Endodermal cell (in vitro differentiated cells): ENCODE data around the gene RASGEF1B. TPM values are rescaled to one million over a fixed set of nuclear protein-coding genes. Genes with fewer than 3 reads are reported as not detected.

ENCODE experiments used
- DNase-seq: peaks from one replicate; pipeline ENCODE4 v3.0.0-alpha.2; 2017
- H3K27ac ChIP-seq: 2 replicates; pipeline ENCODE4 v1.5.1; 2013; ENCODE audit warnings: mild to moderate bottlenecking, low read depth, low read length, moderate library complexity
- H3K27me3 ChIP-seq: 2 replicates; pipeline ENCODE4 v1.6.1; 2013; ENCODE audit warnings: mild to moderate bottlenecking, low read length, moderate library complexity; ENCODE audit not compliant: insufficient read depth, control insufficient read depth, poor library complexity, severe bottlenecking
- H3K36me3 ChIP-seq: 2 replicates; pipeline ENCODE4 v1.7.0; 2013; ENCODE audit warnings: mild to moderate bottlenecking, low read length, moderate library complexity; ENCODE audit not compliant: control insufficient read depth, insufficient read depth
- H3K4me1 ChIP-seq: one replicate; pipeline ENCODE4 v1.7.0; 2013; ENCODE audit warnings: low read length; ENCODE audit not compliant: control insufficient read depth, insufficient read depth
- H3K4me3 ChIP-seq: 2 replicates; pipeline ENCODE4 v1.5.1; 2013; ENCODE audit warnings: mild to moderate bottlenecking, low read length, moderate library complexity
- H3K9ac ChIP-seq: 2 replicates; pipeline ENCODE4 v1.6.1; 2013; ENCODE audit warnings: mild to moderate bottlenecking, low read length, moderate library complexity; ENCODE audit not compliant: poor library complexity, severe bottlenecking; ENCODE audit errors: extremely low read depth
- H3K9me3 ChIP-seq: 2 replicates; pipeline ENCODE4 v1.6.1; 2013; ENCODE audit warnings: mild to moderate bottlenecking, low read length, moderate library complexity; ENCODE audit not compliant: control insufficient read depth
- H3K27ac Mint-ChIP-seq: 2 replicates; pipeline ENCODE4 v1.8.0; 2020; ENCODE audit warnings: mixed read lengths
- H3K27me3 Mint-ChIP-seq: 2 replicates; pipeline ENCODE4 v1.8.0; 2021; ENCODE audit warnings: mild to moderate bottlenecking, mixed read lengths; ENCODE audit not compliant: insufficient read depth
- H3K36me3 Mint-ChIP-seq: 2 replicates; pipeline ENCODE4 v1.8.0; 2020; ENCODE audit warnings: low read depth, mixed read lengths
- H3K4me1 Mint-ChIP-seq: 2 replicates; pipeline ENCODE4 v1.8.0; 2020; ENCODE audit warnings: mixed read lengths
- H3K4me3 Mint-ChIP-seq: 2 replicates; pipeline ENCODE4 v1.8.0; 2020; ENCODE audit warnings: mild to moderate bottlenecking, moderate library complexity, mixed read lengths
- H3K9me3 Mint-ChIP-seq: 2 replicates; pipeline ENCODE4 v1.8.0; 2020; ENCODE audit warnings: mild to moderate bottlenecking, mixed read lengths
- WGBS, 2 experiments: methylation state at CpG; one replicate each; pipeline versions ENCODE4 v1.1.5 to v1.1.7; 2013; ENCODE audit warnings: missing lambda C conversion rate in 2 of 2, mixed read lengths in 1 of 2; ENCODE audit not compliant: insufficient coverage in 1 of 2, insufficient read length in 1 of 2; 5-methylcytosine and 5-hydroxymethylcytosine counted together
- total RNA-seq, 2 donors: library from RNA; stranded (reverse); fragmentation: NEBNext Ultra II Directional in 1 of 2; extraction: Animal tissue kit (Norgen Biotek cat#: 25700) in 1 of 2; gene quantifications; 2 replicates in 1 of 2; 3 replicates in 1 of 2; pipeline ENCODE4 v1.2.1, GENCODE V29; 2021
- TF ChIP-seq, protein P1 (sequence below): fragments of 200-600 bp; sonication (generic); conservative IDR thresholded peaks from 2 replicates; pipeline ENCODE4 v1.5.0; 2021; ENCODE audit warnings: antibody characterized with exemption, mild to moderate bottlenecking

The RASGEF1B gene
- total RNA-seq, 2 donors from 2014 or later = 15.3 to 26.7 TPM

GRCh38 chr4:81398379-81398778, 73.3 kb downstream of the RASGEF1B start:
- Histone ChIP-seq H3K36me3 (no peaks in the 10 kb centered on the region), H3K9me3 (no peaks in the 10 kb centered on the region), H3K27me3 (no peaks in the 10 kb centered on the region), H3K4me1 (no peaks in the 10 kb centered on the region), H3K27ac (no peak overlapping the region), H3K4me3 (no peak overlapping the region), H3K9ac (no peak overlapping the region)
- no peaks in the 10 kb centered on the region for H3K4me1 Mint-ChIP-seq
- H3K27ac Mint-ChIP-seq = no peak overlapping the region
- WGBS, 2 experiments = 91 to 96% methylated on average over 4 of the region's 4 CpGs
- no peaks in the 10 kb centered on the region for H3K9me3 Mint-ChIP-seq
- no peak for DNase-seq
- H3K27me3 Mint-ChIP-seq = no peaks in the 10 kb centered on the region
- H3K36me3 Mint-ChIP-seq = no peaks in the 10 kb centered on the region
- no peak overlapping the region for H3K4me3 Mint-ChIP-seq
- TF ChIP-seq, protein P1, sequence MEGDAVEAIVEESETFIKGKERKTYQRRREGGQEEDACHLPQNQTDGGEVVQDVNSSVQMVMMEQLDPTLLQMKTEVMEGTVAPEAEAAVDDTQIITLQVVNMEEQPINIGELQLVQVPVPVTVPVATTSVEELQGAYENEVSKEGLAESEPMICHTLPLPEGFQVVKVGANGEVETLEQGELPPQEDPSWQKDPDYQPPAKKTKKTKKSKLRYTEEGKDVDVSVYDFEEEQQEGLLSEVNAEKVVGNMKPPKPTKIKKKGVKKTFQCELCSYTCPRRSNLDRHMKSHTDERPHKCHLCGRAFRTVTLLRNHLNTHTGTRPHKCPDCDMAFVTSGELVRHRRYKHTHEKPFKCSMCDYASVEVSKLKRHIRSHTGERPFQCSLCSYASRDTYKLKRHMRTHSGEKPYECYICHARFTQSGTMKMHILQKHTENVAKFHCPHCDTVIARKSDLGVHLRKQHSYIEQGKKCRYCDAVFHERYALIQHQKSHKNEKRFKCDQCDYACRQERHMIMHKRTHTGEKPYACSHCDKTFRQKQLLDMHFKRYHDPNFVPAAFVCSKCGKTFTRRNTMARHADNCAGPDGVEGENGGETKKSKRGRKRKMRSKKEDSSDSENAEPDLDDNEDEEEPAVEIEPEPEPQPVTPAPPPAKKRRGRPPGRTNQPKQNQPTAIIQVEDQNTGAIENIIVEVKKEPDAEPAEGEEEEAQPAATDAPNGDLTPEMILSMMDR = no peak

DNA sequence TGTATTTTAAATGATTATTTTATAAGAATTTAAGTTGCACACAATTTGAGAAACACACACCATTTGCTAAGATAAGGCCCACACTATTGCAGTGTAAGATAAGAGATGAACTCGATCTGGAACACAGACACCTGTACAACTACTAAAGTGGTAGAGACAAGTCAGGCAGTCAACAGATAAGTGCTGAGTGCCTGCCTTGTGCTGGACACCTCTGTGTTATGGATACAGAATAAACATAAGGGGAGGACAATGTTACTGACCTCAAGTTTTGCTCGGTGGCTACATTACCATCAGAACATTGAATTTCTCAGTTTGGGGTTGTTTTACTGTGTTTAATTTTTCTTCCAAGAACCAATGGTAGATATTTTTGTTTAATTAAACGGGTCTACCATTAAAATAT, 74.1 kb downstream of the RASGEF1B start:
- no peaks in the 10 kb centered on the region for H3K27me3 Mint-ChIP-seq
- 86 to 100% methylated on average over 1 to 3 of the region's 3 CpGs for WGBS, 2 experiments
- no peaks in the 10 kb centered on the region for H3K9me3 Mint-ChIP-seq
- no peak overlapping the region for H3K4me3 Mint-ChIP-seq
- H3K27me3 ChIP-seq = no peaks in the 10 kb centered on the region
- TF ChIP-seq, protein P1 = no peak
- no peak overlapping the region for H3K27ac ChIP-seq
- H3K4me1 ChIP-seq = no peaks in the 10 kb centered on the region
- H3K9ac ChIP-seq = no peak overlapping the region
- H3K4me1 Mint-ChIP-seq = no peaks in the 10 kb centered on the region
- H3K36me3 Mint-ChIP-seq = no peaks in the 10 kb centered on the region
- H3K9me3 ChIP-seq = no peaks in the 10 kb centered on the region
- H3K36me3 ChIP-seq = no peaks in the 10 kb centered on the region
- no peak overlapping the region for H3K27ac Mint-ChIP-seq
- no peak overlapping the region for H3K4me3 ChIP-seq
- DNase-seq = no peak

GRCh38 chr4:81395239-81395638, 76.5 kb downstream of the RASGEF1B start:
- H3K27ac Mint-ChIP-seq = no peak overlapping the region
- H3K9me3 Mint-ChIP-seq = no peaks in the 10 kb centered on the region
- H3K9ac ChIP-seq = no peak overlapping the region
- no peaks in the 10 kb centered on the region for H3K4me1 ChIP-seq
- H3K27me3 ChIP-seq = no peaks in the 10 kb centered on the region
- H3K36me3 Mint-ChIP-seq = no peaks in the 10 kb centered on the region
- no peaks in the 10 kb centered on the region for H3K27me3 Mint-ChIP-seq
- no peak overlapping the region for H3K27ac ChIP-seq
- TF ChIP-seq, protein P1 = no peak
- no peak overlapping the region for H3K4me3 ChIP-seq
- no peak overlapping the region for H3K4me3 Mint-ChIP-seq
- DNase-seq = no peak
- H3K36me3 ChIP-seq = no peaks in the 10 kb centered on the region
- H3K4me1 Mint-ChIP-seq = no peaks in the 10 kb centered on the region
- no peaks in the 10 kb centered on the region for H3K9me3 ChIP-seq
- WGBS, 2 experiments = 92 to 98% methylated on average over 3 of the region's 3 CpGs
